ENCODE measurements around the gene ITGAV.

The ITGAV gene

GRCh38 chr2:186632417-186632816 lies 42.6 kb downstream of the ITGAV start:
- Histone ChIP-seq H3K9me3 (ENCODE audit: insufficient read depth, low read depth, low read length) (no peaks in the 10 kb centered on the region), H3K4me3 (ENCODE audit: low read length, poor library complexity, severe bottlenecking) (no peak overlapping the region), H4K20me1 (ENCODE audit: insufficient read depth, low read length, poor library complexity, severe bottlenecking) (no peaks in the 10 kb centered on the region), H2AFZ (ENCODE audit: low read length) (no peak overlapping the region), H3K9ac (ENCODE audit: low read depth, low read length, poor library complexity, severe bottlenecking) (no peak overlapping the region), H3K4me2 (ENCODE audit: low read depth, low read length, poor library complexity, severe bottlenecking) (no peak overlapping the region), H3K4me1 (ENCODE audit: insufficient read depth, low read length, poor library complexity, severe bottlenecking) (no peaks in the 10 kb centered on the region), H3K27me3 (ENCODE audit: insufficient read depth, low read length, poor library complexity, severe bottlenecking) (no peaks in the 10 kb centered on the region), H3K79me2 (ENCODE audit: insufficient read depth, low read length) (no peaks in the 10 kb centered on the region), H3K36me3 (ENCODE audit: insufficient read depth, low read length) (no peaks in the 10 kb centered on the region), H3F3A (ENCODE audit: low read depth) (no peaks in the 10 kb centered on the region), H3K9me2 (replicated peaks; ENCODE audit: low read depth, low read length) (no peaks in the 10 kb centered on the region)
- TF ChIP-seq, protein P1, sequence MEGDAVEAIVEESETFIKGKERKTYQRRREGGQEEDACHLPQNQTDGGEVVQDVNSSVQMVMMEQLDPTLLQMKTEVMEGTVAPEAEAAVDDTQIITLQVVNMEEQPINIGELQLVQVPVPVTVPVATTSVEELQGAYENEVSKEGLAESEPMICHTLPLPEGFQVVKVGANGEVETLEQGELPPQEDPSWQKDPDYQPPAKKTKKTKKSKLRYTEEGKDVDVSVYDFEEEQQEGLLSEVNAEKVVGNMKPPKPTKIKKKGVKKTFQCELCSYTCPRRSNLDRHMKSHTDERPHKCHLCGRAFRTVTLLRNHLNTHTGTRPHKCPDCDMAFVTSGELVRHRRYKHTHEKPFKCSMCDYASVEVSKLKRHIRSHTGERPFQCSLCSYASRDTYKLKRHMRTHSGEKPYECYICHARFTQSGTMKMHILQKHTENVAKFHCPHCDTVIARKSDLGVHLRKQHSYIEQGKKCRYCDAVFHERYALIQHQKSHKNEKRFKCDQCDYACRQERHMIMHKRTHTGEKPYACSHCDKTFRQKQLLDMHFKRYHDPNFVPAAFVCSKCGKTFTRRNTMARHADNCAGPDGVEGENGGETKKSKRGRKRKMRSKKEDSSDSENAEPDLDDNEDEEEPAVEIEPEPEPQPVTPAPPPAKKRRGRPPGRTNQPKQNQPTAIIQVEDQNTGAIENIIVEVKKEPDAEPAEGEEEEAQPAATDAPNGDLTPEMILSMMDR (conservative IDR thresholded peaks at IDR 0.05; ENCODE audit: low read length) = no peak
- no peak for TF ChIP-seq EZH2phosphoT487 (IDR thresholded peaks at IDR 0.05; ENCODE audit: borderline replicate concordance)

DNA sequence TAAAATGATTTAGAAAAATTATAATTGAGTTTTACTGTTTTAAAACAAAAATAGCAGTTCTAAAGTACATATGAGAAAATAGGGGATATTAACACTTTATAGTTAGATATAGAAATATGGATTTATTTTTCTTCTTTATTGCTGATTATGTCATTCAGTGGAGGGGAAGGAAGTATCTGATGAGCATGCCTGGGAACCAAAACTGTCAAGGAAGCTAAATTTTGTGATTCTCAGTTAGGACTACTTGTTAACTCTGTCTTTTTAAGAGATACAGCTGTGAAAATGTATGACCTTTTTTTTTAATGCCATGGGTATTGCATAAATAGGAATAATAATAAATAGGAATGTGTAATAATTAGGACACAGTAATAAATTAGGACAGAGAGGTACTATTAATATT lies 44.8 kb downstream of the ITGAV start:
- H3K4me1 ChIP-seq (ENCODE audit: insufficient read depth, low read length, poor library complexity, severe bottlenecking) = no peaks in the 10 kb centered on the region
- H3K79me2 ChIP-seq (ENCODE audit: insufficient read depth, low read length) = no peaks in the 10 kb centered on the region
- TF ChIP-seq EZH2phosphoT487 (IDR thresholded peaks at IDR 0.05; ENCODE audit: borderline replicate concordance) = no peak
- TF ChIP-seq, protein P1 (conservative IDR thresholded peaks at IDR 0.05; ENCODE audit: low read length) = no peak

DNA sequence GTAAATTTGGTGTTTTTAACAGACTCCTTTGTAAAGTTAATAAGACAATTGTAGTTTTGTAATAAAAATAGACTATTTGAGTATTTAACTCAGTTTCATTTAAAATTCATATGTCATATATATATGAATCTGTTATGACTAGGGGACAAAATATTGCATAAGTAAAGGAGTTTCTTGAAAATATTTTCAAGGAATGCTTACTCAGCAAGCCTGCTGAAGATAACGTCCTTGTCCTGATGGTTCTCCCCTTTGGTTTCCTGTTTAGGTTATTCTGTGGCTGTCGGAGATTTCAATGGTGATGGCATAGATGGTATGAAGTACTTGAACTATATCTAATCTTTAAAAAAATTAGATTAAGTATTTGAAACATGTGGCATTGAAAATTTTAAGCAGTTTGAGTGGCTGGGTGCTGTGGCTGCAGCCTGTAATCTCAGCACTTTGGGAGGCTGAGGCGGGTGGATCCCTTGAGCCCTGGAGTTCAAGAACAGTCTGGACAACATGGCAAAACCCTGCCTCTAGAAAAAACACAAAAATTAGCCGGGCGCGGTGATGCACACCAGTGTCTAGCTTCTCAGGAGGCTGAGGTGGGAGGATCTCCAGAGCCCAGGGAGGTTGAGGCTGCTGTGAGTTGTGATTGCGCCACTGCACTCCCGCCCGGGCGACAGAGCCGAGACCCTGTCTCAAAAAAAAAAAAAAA lies 47.1 kb downstream of the ITGAV start:
- no peak overlapping the region for H3K4me2 ChIP-seq (ENCODE audit: low read depth, low read length, poor library complexity, severe bottlenecking)
- H3K4me3 ChIP-seq (ENCODE audit: low read length, poor library complexity, severe bottlenecking) = no peak overlapping the region
- H3K27me3 ChIP-seq (ENCODE audit: insufficient read depth, low read length, poor library complexity, severe bottlenecking) = no peaks in the 10 kb centered on the region
- H3K36me3 ChIP-seq (ENCODE audit: insufficient read depth, low read length) = no peaks in the 10 kb centered on the region; the same call in 1 of the 2 replicates
- no peaks in the 10 kb centered on the region for H3K4me1 ChIP-seq (ENCODE audit: insufficient read depth, low read length, poor library complexity, severe bottlenecking)
- H2AFZ ChIP-seq (ENCODE audit: low read length) = no peak overlapping the region
- H3K9me2 ChIP-seq (replicated peaks; ENCODE audit: low read depth, low read length) = no peaks in the 10 kb centered on the region
- no peaks in the 10 kb centered on the region for H3K79me2 ChIP-seq (ENCODE audit: insufficient read depth, low read length)
- no peaks in the 10 kb centered on the region for H4K20me1 ChIP-seq (ENCODE audit: insufficient read depth, low read length, poor library complexity, severe bottlenecking)
- H3K9me3 ChIP-seq (ENCODE audit: insufficient read depth, low read depth, low read length) = no peaks in the 10 kb centered on the region
- TF ChIP-seq EZH2phosphoT487 (IDR thresholded peaks at IDR 0.05; ENCODE audit: borderline replicate concordance) = no peak
- TF ChIP-seq, protein P1 (conservative IDR thresholded peaks at IDR 0.05; ENCODE audit: low read length) = no peak
- H3K9ac ChIP-seq (ENCODE audit: low read depth, low read length, poor library complexity, severe bottlenecking) = no peak overlapping the region
- no peaks in the 10 kb centered on the region for H3F3A ChIP-seq (ENCODE audit: low read depth)

More for the DNA sequence above, 44.8 kb downstream of the ITGAV start:
- Histone ChIP-seq H4K20me1 (ENCODE audit: insufficient read depth, low read length, poor library complexity, severe bottlenecking) (no peaks in the 10 kb centered on the region), H3K9me2 (replicated peaks; ENCODE audit: low read depth, low read length) (no peaks in the 10 kb centered on the region), H3F3A (ENCODE audit: low read depth) (no peaks in the 10 kb centered on the region), H3K4me3 (ENCODE audit: low read length, poor library complexity, severe bottlenecking) (no peak overlapping the region), H2AFZ (ENCODE audit: low read length) (no peak overlapping the region), H3K4me2 (ENCODE audit: low read depth, low read length, poor library complexity, severe bottlenecking) (no peak overlapping the region), H3K36me3 (ENCODE audit: insufficient read depth, low read length) (no peaks in the 10 kb centered on the region), H3K9me3 (ENCODE audit: insufficient read depth, low read depth, low read length) (no peaks in the 10 kb centered on the region), H3K27me3 (ENCODE audit: insufficient read depth, low read length, poor library complexity, severe bottlenecking) (no peaks in the 10 kb centered on the region), H3K9ac (ENCODE audit: low read depth, low read length, poor library complexity, severe bottlenecking) (no peak overlapping the region)
